Measurements from ENCODE around the gene UBE2E2.

DNA sequence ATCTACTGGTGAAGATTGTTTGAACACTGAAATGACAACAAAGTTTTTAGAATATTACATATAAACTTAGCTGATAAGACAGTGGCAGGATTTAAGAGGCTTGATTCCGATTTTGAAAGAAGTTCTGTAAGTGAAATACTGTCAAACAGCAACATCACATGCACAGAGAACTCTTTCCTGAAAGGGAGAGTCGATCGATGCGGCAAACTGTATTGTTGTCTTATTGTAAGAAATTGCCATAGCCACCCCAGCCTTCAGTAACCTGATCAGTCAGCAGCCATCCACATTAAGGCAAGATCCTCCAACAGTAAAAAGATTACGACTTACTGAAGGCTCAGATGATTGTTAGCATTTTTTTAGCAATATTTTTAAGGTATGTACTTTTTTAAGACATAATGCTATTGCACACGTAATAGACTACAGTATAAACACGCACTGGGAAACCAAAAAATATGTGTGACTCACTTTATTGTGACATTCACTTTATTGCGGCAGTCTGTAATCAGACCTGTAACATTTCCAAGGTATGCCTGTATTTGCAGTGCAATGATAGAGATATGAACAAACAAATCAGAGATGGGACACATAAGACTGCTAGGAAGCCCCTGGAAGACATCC, 377.1 kb downstream of the UBE2E2 start:
- TF ChIP-seq, protein P1, sequence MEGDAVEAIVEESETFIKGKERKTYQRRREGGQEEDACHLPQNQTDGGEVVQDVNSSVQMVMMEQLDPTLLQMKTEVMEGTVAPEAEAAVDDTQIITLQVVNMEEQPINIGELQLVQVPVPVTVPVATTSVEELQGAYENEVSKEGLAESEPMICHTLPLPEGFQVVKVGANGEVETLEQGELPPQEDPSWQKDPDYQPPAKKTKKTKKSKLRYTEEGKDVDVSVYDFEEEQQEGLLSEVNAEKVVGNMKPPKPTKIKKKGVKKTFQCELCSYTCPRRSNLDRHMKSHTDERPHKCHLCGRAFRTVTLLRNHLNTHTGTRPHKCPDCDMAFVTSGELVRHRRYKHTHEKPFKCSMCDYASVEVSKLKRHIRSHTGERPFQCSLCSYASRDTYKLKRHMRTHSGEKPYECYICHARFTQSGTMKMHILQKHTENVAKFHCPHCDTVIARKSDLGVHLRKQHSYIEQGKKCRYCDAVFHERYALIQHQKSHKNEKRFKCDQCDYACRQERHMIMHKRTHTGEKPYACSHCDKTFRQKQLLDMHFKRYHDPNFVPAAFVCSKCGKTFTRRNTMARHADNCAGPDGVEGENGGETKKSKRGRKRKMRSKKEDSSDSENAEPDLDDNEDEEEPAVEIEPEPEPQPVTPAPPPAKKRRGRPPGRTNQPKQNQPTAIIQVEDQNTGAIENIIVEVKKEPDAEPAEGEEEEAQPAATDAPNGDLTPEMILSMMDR (conservative IDR thresholded peaks at IDR 0.05; ENCODE audit: low read length) = no peak
- no peak for TF ChIP-seq EZH2phosphoT487 (IDR thresholded peaks at IDR 0.05; ENCODE audit: borderline replicate concordance)
